OCI-LY3 (cell line): ENCODE measurements around the gene TMOD2.

Experiments
- H2AFZ ChIP-seq: fragments of 200-600, 300-600 bp; shearing (Covaris generic); 2 replicates; pipeline ENCODE4 v1.6.0; 2014; ENCODE audit warnings: antibody characterized with exemption, low read depth, low read length
- H3K27ac ChIP-seq: fragments of 200-600, 300-600 bp; sonication (generic); 2 replicates; pipeline ENCODE4 v1.5.1; 2014; ENCODE audit warnings: mild to moderate bottlenecking, low read length, moderate library complexity, mixed read lengths
- H3K27me3 ChIP-seq: fragments of 200-600, 300-600 bp; sonication (generic); 2 replicates; pipeline ENCODE4 v1.6.1; 2014; ENCODE audit warnings: low read depth, low read length, mixed read lengths
- H3K36me3 ChIP-seq: fragments of 200-600, 300-600 bp; sonication (generic); replicated peaks from 2 replicates; pipeline ENCODE3; 2014; ENCODE audit warnings: low read depth, low read length, mixed read lengths
- H3K4me1 ChIP-seq: fragments of 300-600, 200-600 bp; sonication (generic); 2 replicates; pipeline ENCODE4 v1.6.1; 2014; ENCODE audit warnings: low read length, mixed read lengths
- H3K4me2 ChIP-seq: fragments of 200-600, 300-600 bp; sonication (generic); 2 replicates; pipeline ENCODE4 v1.6.1; 2014; ENCODE audit warnings: low read length, mixed read lengths
- H3K4me3 ChIP-seq: fragments of 300-600, 200-600 bp; sonication (generic); 2 replicates; pipeline ENCODE4 v1.5.1; 2014; ENCODE audit warnings: antibody characterized with exemption, mild to moderate bottlenecking, low read length, moderate library complexity
- H3K79me2 ChIP-seq: fragments of 300-600, 200-600 bp; shearing (Covaris generic); 2 replicates; pipeline ENCODE4 v1.6.1; 2014; ENCODE audit warnings: mild to moderate bottlenecking, low read length, mixed read lengths
- H3K9ac ChIP-seq: fragments of 300-600, 200-600 bp; shearing (Covaris generic); 2 replicates; pipeline ENCODE4 v1.6.0; 2014; ENCODE audit warnings: mild to moderate bottlenecking, low read length, moderate library complexity
- H3K9me3 ChIP-seq: fragments of 200-600, 300-600 bp; shearing (Covaris generic); 2 replicates; pipeline ENCODE4 v1.6.1; 2014; ENCODE audit warnings: low read length, mixed read lengths; ENCODE audit not compliant: insufficient read depth
- H4K20me1 ChIP-seq: fragments of 200-600, 300-600 bp; sonication (generic); 2 replicates; pipeline ENCODE4 v1.6.1; 2016; ENCODE audit warnings: low read length, mixed read lengths; ENCODE audit not compliant: insufficient read depth
- CTCF ChIP-seq: fragments of 200-600, 300-600 bp; sonication (generic); IDR thresholded peaks from 2 replicates; pipeline ENCODE4 v1.5.1; 2014; ENCODE audit warnings: antibody characterized with exemption, low read length, low read depth
- EZH2phosphoT487 ChIP-seq: fragments of 200-600 bp; shearing (Covaris generic); IDR thresholded peaks from 2 replicates; pipeline ENCODE4 v1.6.1; 2018; ENCODE audit warnings: antibody characterized with exemption, mixed run types, low read depth

TMOD2 gene

GRCh38 chr15:51750792-51751696 lies at the start of gene TMOD2:
Gene TMOD2, plus strand, starts transcription at chr15:51751597. Its CDS starts 14,845 bp downstream, at chr15:51766442.
- Histone ChIP-seq H3K27ac (no peak within 1 kb of the TSS), H3K9me3 (no peaks in the 10 kb centered on the region), H3K9ac (peak within 1 kb of the TSS; percentile 52), H3K36me3 (no peaks in the 10 kb centered on the region), H4K20me1 (no peaks in the 10 kb centered on the region), H3K4me1 (peaks cover 25% of the 10 kb centered on the region), H3K4me3 (peak within 1 kb of the TSS; percentile 89), H2AFZ (peak within 1 kb of the TSS; percentile 64), H3K79me2 (no peaks in the 10 kb centered on the region), H3K27me3 (peaks cover 18% of the 10 kb centered on the region), H3K4me2 (peak within 1 kb of the TSS; percentile 91)
- TF ChIP-seq EZH2phosphoT487 (no peak), CTCF (no peak)

GRCh38 chr15:51702710-51703109 lies 48.7 kb upstream of the TMOD2 start:
- Histone ChIP-seq H3K36me3 (no peaks in the 10 kb centered on the region), H3K4me1 (no peaks in the 10 kb centered on the region), H2AFZ (no peak overlapping the region), H3K79me2 (no peaks in the 10 kb centered on the region), H3K9me3 (no peaks in the 10 kb centered on the region), H3K4me2 (no peak overlapping the region), H3K9ac (no peak overlapping the region), H3K27ac (no peak overlapping the region), H4K20me1 (no peaks in the 10 kb centered on the region), H3K4me3 (no peak overlapping the region), H3K27me3 (no peaks in the 10 kb centered on the region)
- no peak for TF ChIP-seq CTCF
- TF ChIP-seq EZH2phosphoT487 = no peak

GRCh38 chr15:51706291-51706690 lies 45.1 kb upstream of the TMOD2 start:
- H3K9ac ChIP-seq = no peak overlapping the region
- no peaks in the 10 kb centered on the region for H3K36me3 ChIP-seq
- no peak overlapping the region for H3K27ac ChIP-seq
- TF ChIP-seq EZH2phosphoT487 (no peak), CTCF (no peak)
- no peak overlapping the region for H3K4me3 ChIP-seq
- H3K79me2 ChIP-seq = no peaks in the 10 kb centered on the region
- H2AFZ ChIP-seq = no peak overlapping the region
- H4K20me1 ChIP-seq = no peaks in the 10 kb centered on the region
- H3K4me2 ChIP-seq = no peak overlapping the region
- H3K9me3 ChIP-seq = no peaks in the 10 kb centered on the region
- no peaks in the 10 kb centered on the region for H3K27me3 ChIP-seq
- no peaks in the 10 kb centered on the region for H3K4me1 ChIP-seq

- H3K4me1 ChIP-seq = no peaks in the 10 kb centered on the region
- H3K36me3 ChIP-seq = peaks cover 2% of the 10 kb centered on the region
- H3K4me2 ChIP-seq = no peak overlapping the region
- no peak overlapping the region for H3K9ac ChIP-seq
- H3K79me2 ChIP-seq = no peaks in the 10 kb centered on the region
- H3K4me3 ChIP-seq = no peak overlapping the region
- H3K27ac ChIP-seq = no peak overlapping the region
- no peaks in the 10 kb centered on the region for H3K9me3 ChIP-seq
- TF ChIP-seq EZH2phosphoT487 = no peak
- no peak for TF ChIP-seq CTCF
- no peak overlapping the region for H2AFZ ChIP-seq
- no peaks in the 10 kb centered on the region for H4K20me1 ChIP-seq
- H3K27me3 ChIP-seq = no peaks in the 10 kb centered on the region
Observed at GRCh38 chr15:51706926-51707608, 44.3 kb upstream of the TMOD2 start.
